GM12878 (cell line): ENCODE measurements around the gene ASPDH. TPM values are rescaled to one million over a fixed set of nuclear protein-coding genes. Genes with fewer than 3 reads are reported as not detected.

Experiments used
- ATAC-seq: fragments of 200-7000 bp; cut with Tn5 transposase; 3 replicates; pipeline ENCODE4 v1.9.1; 2020; ENCODE audit warnings: mild to moderate bottlenecking, moderate library complexity
- BruUV-seq: library from RNA; stranded (reverse); fragments of 400-500 nt; replicated peaks from 2 replicates; lab custom pipeline; 2021; lab: Mats Ljungman, UMichigan
- CTCF ChIA-PET: fragments of 300-600 bp; sonication (Branson Sonifier 250); formaldehyde crosslinking; extraction: SDS; loops from one replicate; lab custom pipeline; 2021; ENCODE audit warnings: inconsistent platforms; lab: Yijun Ruan, JAX
- POLR2A ChIA-PET: fragments of 350-600 bp; formaldehyde crosslinking; extraction: SDS; loops from one replicate; lab custom pipeline; 2021; ENCODE audit warnings: inconsistent platforms; lab: Charles Lee
- RAD21 ChIA-PET: fragments of 300-600 bp; sonication (Branson Sonifier 250); formaldehyde crosslinking; loops from one replicate; lab custom pipeline; 2023; ENCODE audit warnings: antibody characterized with exemption; ENCODE audit not compliant: unreplicated experiment; lab: Charles Lee
- SMC1A ChIA-PET: fragments of 300-600 bp; sonication (Branson Sonifier 250); formaldehyde crosslinking; loops from one replicate; lab custom pipeline; 2023; ENCODE audit not compliant: unreplicated experiment, uncharacterized antibody; lab: Charles Lee
- DNase-seq: peaks from one replicate; pipeline ENCODE4 v3.0.0-alpha.2; 2011; ENCODE audit warnings: low read depth, low spot score
- FAIRE-seq: peaks from 3 replicates; lab custom pipeline; 2011; peaks lifted over from hg19 to GRCh38; lab: Jason Lieb, UNC
- H2AFZ ChIP-seq: 2 replicates; pipeline ENCODE4 v1.6.0; 2011; ENCODE audit warnings: low read depth, low read length, control low read depth; ENCODE audit not compliant: control insufficient read depth
- H3K27ac ChIP-seq: 2 replicates; pipeline ENCODE4 v1.5.1; 2011; ENCODE audit warnings: control low read depth; ENCODE audit not compliant: control insufficient read depth, insufficient read depth
- H3K27me3 ChIP-seq, 2 experiments: replicated peaks in 1 of 2; 2 replicates each; pipeline versions ENCODE4 v1.6.0 to v1.6.1; 2011; ENCODE audit warnings: low read length in 1 of 2; ENCODE audit not compliant: control insufficient read depth in 2 of 2, insufficient read depth in 2 of 2
- H3K36me3 ChIP-seq, 2 experiments: 2 replicates each; pipeline ENCODE4 v1.5.1; 2011; ENCODE audit warnings: low read length in 1 of 2; ENCODE audit not compliant: control insufficient read depth in 2 of 2, insufficient read depth in 2 of 2
- H3K4me1 ChIP-seq: 2 replicates; pipeline ENCODE4 v1.6.1; 2011; ENCODE audit warnings: mild to moderate bottlenecking, low read length, moderate library complexity, mixed read lengths; ENCODE audit not compliant: control insufficient read depth, insufficient read depth
- H3K4me2 ChIP-seq: 2 replicates; pipeline ENCODE4 v1.6.0; 2011; ENCODE audit warnings: control low read depth; ENCODE audit not compliant: control insufficient read depth, insufficient read depth
- H3K4me3 ChIP-seq: fragments of 200-600 bp; sonication (generic); 2 replicates; pipeline ENCODE4 v1.5.1; 2016
- H3K79me2 ChIP-seq: 2 replicates; pipeline ENCODE4 v1.6.0; 2011; ENCODE audit warnings: low read length; ENCODE audit not compliant: control insufficient read depth, insufficient read depth
- H3K9ac ChIP-seq: 2 replicates; pipeline ENCODE4 v1.8.0; 2011; ENCODE audit warnings: low read length, control low read depth, mixed read lengths; ENCODE audit not compliant: control insufficient read depth, insufficient read depth
- H3K9me3 ChIP-seq: replicated peaks from 3 replicates; pipeline ENCODE4 v1.5.1; 2011; ENCODE audit warnings: mild to moderate bottlenecking, low read length; ENCODE audit not compliant: control insufficient read depth, insufficient read depth
- H4K20me1 ChIP-seq: 2 replicates; pipeline ENCODE4 v1.6.0; 2011; ENCODE audit not compliant: control insufficient read depth, insufficient read depth
- FOXK2 ChIP-seq: fragments of 450-650 bp; IDR thresholded peaks from 2 replicates; pipeline ENCODE4 v1.6.1; 2017; ENCODE audit warnings: mild to moderate bottlenecking, moderate library complexity
- HCFC1 ChIP-seq: fragments of 150-350 bp; IDR thresholded peaks from 2 replicates; pipeline ENCODE4 v1.6.1; 2014; ENCODE audit warnings: low read length
- POLR2AphosphoS2 ChIP-seq: IDR thresholded peaks from 2 replicates; pipeline ENCODE4 v1.6.1; 2011; ENCODE audit warnings: low read depth, mild to moderate bottlenecking, low read length, improper control_type of control experiment, moderate library complexity
- RAD21 ChIP-seq: IDR thresholded peaks from 2 replicates; pipeline ENCODE4 v1.6.1; 2011; ENCODE audit warnings: mild to moderate bottlenecking, low read depth, low read length, moderate library complexity; ENCODE audit not compliant: insufficient read depth
- RBBP5 ChIP-seq: fragments of 200-600 bp; sonication (generic); conservative IDR thresholded peaks from 2 replicates; pipeline ENCODE4 v1.6.1; 2016
- RELA ChIP-seq: fragments of 450-650 bp; IDR thresholded peaks from 2 replicates; pipeline ENCODE4 v1.8.0; 2014; ENCODE audit warnings: borderline replicate concordance; ENCODE audit not compliant: partially characterized antibody
- TCF7 ChIP-seq: IDR thresholded peaks from 2 replicates; pipeline ENCODE4 v1.6.1; 2014; ENCODE audit warnings: antibody characterized with exemption, borderline replicate concordance
- ZBTB40 ChIP-seq: fragments of 450-650 bp; IDR thresholded peaks from 2 replicates; pipeline ENCODE4 v1.6.1; 2016; ENCODE audit warnings: mild to moderate bottlenecking, moderate library complexity, borderline replicate concordance
- WGBS: methylation state at CpG from one replicate; pipeline ENCODE4 v1.1.6; 2016; ENCODE audit warnings: low lambda C conversion rate; ENCODE audit not compliant: insufficient replicate concordance, insufficient coverage; ENCODE audit errors: missing lambda C conversion rate; 5-methylcytosine and 5-hydroxymethylcytosine counted together
- in situ Hi-C: fragments of 300-500 bp; cut with MboI; formaldehyde crosslinking; loops from 9 replicates; pipeline ENCODE4 v1.14.3; 2018; ENCODE audit warnings: mixed read lengths
- intact Hi-C: fragments of 100-400 bp; cut with micrococcal nuclease; formaldehyde crosslinking; loops from one replicate; pipeline ENCODE4 v1.14.2; 2022; ENCODE audit not compliant: unreplicated experiment
- polyA plus RNA-seq, 11 experiments: library from polyadenylated mRNA; depleted of rRNA in 4 of 11; unstranded in 6 of 11; stranded (reverse) in 5 of 11; fragments of >200 nt; fragmentation: Nextera tagmentation in 4 of 11; fragmentation: Illumina TruSeq in 1 of 11; extraction: Ambion mirVana in 4 of 11; extraction: Trizol in 1 of 11; gene quantifications; 1 replicate in 1 of 11; 2 replicates in 10 of 11; pipeline versions ENCODE4 v1.2.1 to v1.2.3, GENCODE V29; 2011 to 2016; ENCODE audit warnings: inconsistent platforms in 2 of 11, missing spikeins in 2 of 11, low read depth in 1 of 11
- total RNA-seq, 4 experiments: library from RNA; depleted of rRNA in 3 of 4; stranded (reverse); fragments of >200 nt in 3 of 4; fragmentation: Illumina TruSeq in 1 of 4; extraction: Trizol in 1 of 4; gene quantifications; 2 replicates each; pipeline versions ENCODE4 v1.2.1 to v1.2.3, GENCODE V29; 2013 to 2021
- TF ChIP-seq, protein P1 (sequence below): fragments of 450-650 bp; IDR thresholded peaks from 2 replicates; pipeline ENCODE4 v1.6.1; 2017; ENCODE audit warnings: mild to moderate bottlenecking, low read depth, inconsistent platforms; ENCODE audit not compliant: poor library complexity, severe bottlenecking

ASPDH gene
- total and polyA plus RNA-seq, 10 of the 15 experiments (the other 5 are each of a cell fraction or from before 2014, with no cell fraction given): not detected

DNA sequence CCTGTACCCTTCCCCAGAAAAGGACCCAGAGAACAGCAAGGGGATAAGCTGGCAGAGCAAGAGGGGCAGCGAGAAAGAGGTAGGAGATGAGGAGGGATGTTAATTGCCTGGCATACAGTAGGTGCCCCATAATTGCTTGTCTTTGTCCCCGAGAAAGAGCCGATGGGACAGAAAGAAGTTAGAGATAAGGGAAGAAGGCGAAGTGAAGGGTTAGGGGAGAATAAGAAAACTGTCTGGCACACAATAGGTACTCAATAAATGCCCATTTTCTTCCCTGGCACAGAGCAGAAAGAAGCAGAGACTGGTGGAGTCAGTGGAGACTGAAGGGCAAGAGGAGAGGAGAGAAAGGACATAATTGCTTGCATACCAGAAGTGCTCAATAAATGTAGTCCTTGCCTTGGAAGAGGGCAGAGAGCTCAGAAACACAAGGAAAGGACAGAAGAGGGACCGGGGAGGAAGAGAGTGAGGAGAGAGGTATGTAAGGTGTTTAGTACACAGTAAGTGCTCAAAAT lies 18.6 kb downstream of the ASPDH start (continued):
- TF ChIP-seq HCFC1: no peak
- TF ChIP-seq TCF7: no peak
- TF ChIP-seq ZBTB40: no peak

DNA sequence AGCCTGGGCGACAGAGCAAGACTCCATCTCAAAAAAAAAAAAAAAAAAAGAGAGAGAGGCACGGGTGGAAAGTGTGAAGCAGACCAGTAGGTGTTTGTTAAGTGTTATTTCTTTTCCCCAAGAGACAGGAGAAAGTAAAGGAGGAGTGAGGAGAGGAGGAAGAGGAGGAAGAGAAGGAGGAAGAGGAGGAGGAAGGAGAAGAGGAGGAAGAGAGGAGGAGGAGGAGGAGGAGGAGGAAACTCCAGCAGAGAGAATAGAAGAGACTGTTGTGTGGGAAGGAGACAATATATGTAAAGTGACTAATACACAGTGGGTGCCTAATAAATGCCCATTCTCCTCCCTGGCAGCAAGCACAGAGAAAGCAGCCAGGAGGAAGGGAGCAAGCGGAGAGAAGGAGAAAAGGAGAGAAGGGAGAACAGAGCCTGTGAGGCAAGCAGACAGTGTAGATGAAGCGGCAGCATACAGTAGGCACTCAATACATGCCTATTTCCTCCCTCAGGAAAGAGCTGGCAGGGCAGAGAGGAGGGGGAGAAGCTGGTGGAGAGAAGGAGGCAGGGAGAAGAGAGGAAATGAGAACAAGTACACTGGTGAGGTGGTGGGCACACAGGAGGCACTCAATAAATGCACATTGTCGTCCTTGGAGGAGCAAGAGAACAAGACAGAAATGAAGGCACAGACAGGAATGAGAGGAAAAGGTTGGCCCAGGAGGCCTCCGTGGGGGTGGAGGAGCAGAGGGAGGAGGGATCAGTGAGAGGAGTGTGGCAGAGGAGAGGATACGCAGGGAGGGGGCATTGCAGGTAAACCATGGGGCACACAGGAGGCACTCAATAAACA lies 19.3 kb downstream of the ASPDH start:
- in situ Hi-C loops (no loop called here), intact Hi-C loops (no loop called here)
- ChIA-PET POLR2A (interaction anchor here (0.7 kb wide), 1 partner anchor 62 kb away, joined by 4 read pairs; no protein-coding TSS in a partner anchor), CTCF (no interaction called here), SMC1A (no interaction called here), RAD21 (no interaction called here)
- no peaks in the 10 kb centered on the region for H4K20me1 ChIP-seq
- no peak for DNase-seq
- H3K79me2 ChIP-seq: no peaks in the 10 kb centered on the region
- no peak overlapping the region for H3K27ac ChIP-seq
- no peak overlapping the region for H3K4me2 ChIP-seq
- no peaks in the 10 kb centered on the region for H3K9me3 ChIP-seq
- no peak overlapping the region for H3K4me3 ChIP-seq
- no peak overlapping the region for H2AFZ ChIP-seq
- no peaks in the 10 kb centered on the region for H3K4me1 ChIP-seq
- no peak for ATAC-seq
- 32% methylated on average over 6 of the region's 7 CpGs for WGBS
- H3K27me3 ChIP-seq: no peaks in the 10 kb centered on the region
- FAIRE-seq: no peak
- H3K36me3 ChIP-seq: no peaks in the 10 kb centered on the region
- BruUV-seq: no TSS peak
- TF ChIP-seq POLR2AphosphoS2 (no peak), RELA (no peak), RBBP5 (no peak), FOXK2 (no peak), RAD21 (no peak)
- TF ChIP-seq, protein P1, sequence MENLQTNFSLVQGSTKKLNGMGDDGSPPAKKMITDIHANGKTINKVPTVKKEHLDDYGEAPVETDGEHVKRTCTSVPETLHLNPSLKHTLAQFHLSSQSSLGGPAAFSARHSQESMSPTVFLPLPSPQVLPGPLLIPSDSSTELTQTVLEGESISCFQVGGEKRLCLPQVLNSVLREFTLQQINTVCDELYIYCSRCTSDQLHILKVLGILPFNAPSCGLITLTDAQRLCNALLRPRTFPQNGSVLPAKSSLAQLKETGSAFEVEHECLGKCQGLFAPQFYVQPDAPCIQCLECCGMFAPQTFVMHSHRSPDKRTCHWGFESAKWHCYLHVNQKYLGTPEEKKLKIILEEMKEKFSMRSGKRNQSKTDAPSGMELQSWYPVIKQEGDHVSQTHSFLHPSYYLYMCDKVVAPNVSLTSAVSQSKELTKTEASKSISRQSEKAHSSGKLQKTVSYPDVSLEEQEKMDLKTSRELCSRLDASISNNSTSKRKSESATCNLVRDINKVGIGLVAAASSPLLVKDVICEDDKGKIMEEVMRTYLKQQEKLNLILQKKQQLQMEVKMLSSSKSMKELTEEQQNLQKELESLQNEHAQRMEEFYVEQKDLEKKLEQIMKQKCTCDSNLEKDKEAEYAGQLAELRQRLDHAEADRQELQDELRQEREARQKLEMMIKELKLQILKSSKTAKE: no peak
- no peak overlapping the region for H3K9ac ChIP-seq
